ENCODE measurements around the gene B3GNT7. TPM values are rescaled to one million over a fixed set of nuclear protein-coding genes. Genes with fewer than 3 reads are reported as not detected.
A peak's percentile ranks its signal among the peaks of the same experiment; 100 is the strongest.

B3GNT7 gene
- total and polyA plus RNA-seq, 2 of the 4 experiments (the other 2 are of a cell fraction), result under 0.01 to 0.03 TPM

DNA sequence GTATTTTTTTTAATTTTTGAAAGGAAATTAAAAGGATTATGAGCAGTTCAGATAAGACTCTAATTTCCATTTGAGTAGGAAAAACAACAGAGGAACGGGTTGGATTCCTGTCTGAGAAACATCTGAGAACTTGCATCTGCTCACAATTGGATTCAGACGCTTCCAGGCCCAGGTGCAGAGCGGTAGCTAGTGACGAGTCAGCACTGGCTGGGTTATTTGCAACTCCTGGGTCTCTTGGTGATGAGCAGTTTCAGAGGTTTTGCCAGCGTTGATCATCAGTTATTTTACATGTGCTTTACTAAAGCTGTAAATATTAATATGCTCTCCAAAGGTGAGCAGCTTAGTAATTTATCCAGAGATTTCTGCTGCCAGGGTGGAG, 39.1 kb upstream of the B3GNT7 start:
- ChIA-PET POLR2A (ENCODE audit: unreplicated experiment) (no interaction called here), CTCF (interaction anchor here (1.0 kb wide), 1 partner anchor 59 kb away, joined by 3 read pairs; no protein-coding TSS in a partner anchor)
- intact Hi-C loops (cut with micrococcal nuclease), result no loop called here
- Histone ChIP-seq H2BK20ac (ENCODE audit: low read depth, low read length) (no peak overlapping the region), H2BK5ac (ENCODE audit: low read depth, low read length, poor library complexity, severe bottlenecking) (no peak overlapping the region), H3K36me3 (ENCODE audit: control insufficient read depth, insufficient read depth, low read length) (peaks cover 8% of the 10 kb centered on the region; the same call in 1 of the 2 replicates), H3K9me3 (ENCODE audit: control insufficient read depth, insufficient read depth, low read length) (no peaks in the 10 kb centered on the region), H3K56ac (ENCODE audit: extremely low read depth, insufficient read depth, low read length) (no peak overlapping the region), H3K4me2 (ENCODE audit: low read depth, low read length) (no peak overlapping the region), H3K9me1 (ENCODE audit: insufficient read depth, low read length) (peaks cover 7% of the 10 kb centered on the region; the same call in 1 of the 2 replicates), H3K4me1 (ENCODE audit: control insufficient read depth, insufficient read depth, low read length) (no peaks in the 10 kb centered on the region), H3K27me3 (ENCODE audit: control insufficient read depth, insufficient read depth, low read length) (no peaks in the 10 kb centered on the region), H2AFZ (replicated peaks; ENCODE audit: low read length, poor library complexity) (no peak overlapping the region), H3K9ac (ENCODE audit: low read depth, low read length) (no peak overlapping the region), H3K79me1 (ENCODE audit: low read depth in 1 of 2, low read length in 2 of 2) (no peaks in the 10 kb centered on the region; a peak in 1 of 4 replicates), H2AK5ac (ENCODE audit: low read depth, low read length) (no peak overlapping the region), H3K18ac (ENCODE audit: low read depth, low read length) (no peak overlapping the region), H3K4me3 (ENCODE audit: insufficient read depth, low read depth, low read length) (no peak overlapping the region), H3K27ac (ENCODE audit: insufficient read depth, low read length) (no peak overlapping the region), H4K20me1 (ENCODE audit: insufficient read depth, low read length) (no peaks in the 10 kb centered on the region), H3K23ac (ENCODE audit: low read depth, low read length) (no peak overlapping the region), H2BK120ac (ENCODE audit: low read depth, low read length) (no peak overlapping the region), H3K14ac (replicated peaks; ENCODE audit: low read depth, low read length) (no peak overlapping the region), H2BK15ac (ENCODE audit: low read depth, low read length) (no peak overlapping the region), H4K91ac (ENCODE audit: insufficient read depth, low read depth, low read length) (no peak overlapping the region), H4K8ac (ENCODE audit: low read depth in 2 of 2, low read length in 2 of 2) (no peak overlapping the region), H3K4ac (ENCODE audit: low read depth, low read length) (no peak overlapping the region), H4K5ac (ENCODE audit: low read depth, low read length) (no peak overlapping the region), H2AK9ac (replicated peaks; ENCODE audit: low read depth, low read length, poor library complexity) (no peak overlapping the region)
- TF ChIP-seq, protein P1, sequence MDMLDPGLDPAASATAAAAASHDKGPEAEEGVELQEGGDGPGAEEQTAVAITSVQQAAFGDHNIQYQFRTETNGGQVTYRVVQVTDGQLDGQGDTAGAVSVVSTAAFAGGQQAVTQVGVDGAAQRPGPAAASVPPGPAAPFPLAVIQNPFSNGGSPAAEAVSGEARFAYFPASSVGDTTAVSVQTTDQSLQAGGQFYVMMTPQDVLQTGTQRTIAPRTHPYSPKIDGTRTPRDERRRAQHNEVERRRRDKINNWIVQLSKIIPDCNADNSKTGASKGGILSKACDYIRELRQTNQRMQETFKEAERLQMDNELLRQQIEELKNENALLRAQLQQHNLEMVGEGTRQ (IDR thresholded peaks at IDR 0.05; ENCODE audit: low read depth, low read length), result no peak
- TF ChIP-seq SMC3 (IDR thresholded peaks at IDR 0.05; ENCODE audit: low read depth, low read length) (no peak), MXI1 (IDR thresholded peaks at IDR 0.05; ENCODE audit: borderline replicate concordance, low read depth, low read length) (no peak), RCOR1 (IDR thresholded peaks at IDR 0.05; ENCODE audit: insufficient replicate concordance, low read length) (no peak), RAD21 (IDR thresholded peaks at IDR 0.05; ENCODE audit: low read length) (no peak), BHLHE40 (IDR thresholded peaks at IDR 0.05; ENCODE audit: low read depth, low read length) (no peak), MAFK (IDR thresholded peaks at IDR 0.05; ENCODE audit: low read depth, low read length) (no peak), RFX5 (IDR thresholded peaks at IDR 0.05; ENCODE audit: low read depth, low read length) (no peak), FOS (IDR thresholded peaks at IDR 0.05; ENCODE audit: low read depth, low read length) (no peak), NFE2L2 (IDR thresholded peaks at IDR 0.05; ENCODE audit: low read depth, low read length) (no peak), CEBPB (IDR thresholded peaks at IDR 0.05; ENCODE audit: low read depth, low read length) (no peak), POLR2A (IDR thresholded peaks at IDR 0.05; ENCODE audit: low read depth, low read length) (no peak), CHD1 (IDR thresholded peaks at IDR 0.05; ENCODE audit: low read depth, low read length) (no peak)
- TF ChIP-seq, protein P2, sequence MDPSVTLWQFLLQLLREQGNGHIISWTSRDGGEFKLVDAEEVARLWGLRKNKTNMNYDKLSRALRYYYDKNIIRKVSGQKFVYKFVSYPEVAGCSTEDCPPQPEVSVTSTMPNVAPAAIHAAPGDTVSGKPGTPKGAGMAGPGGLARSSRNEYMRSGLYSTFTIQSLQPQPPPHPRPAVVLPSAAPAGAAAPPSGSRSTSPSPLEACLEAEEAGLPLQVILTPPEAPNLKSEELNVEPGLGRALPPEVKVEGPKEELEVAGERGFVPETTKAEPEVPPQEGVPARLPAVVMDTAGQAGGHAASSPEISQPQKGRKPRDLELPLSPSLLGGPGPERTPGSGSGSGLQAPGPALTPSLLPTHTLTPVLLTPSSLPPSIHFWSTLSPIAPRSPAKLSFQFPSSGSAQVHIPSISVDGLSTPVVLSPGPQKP (IDR thresholded peaks at IDR 0.05; ENCODE audit: borderline replicate concordance, low read depth, low read length), result no peak
- TF ChIP-seq, protein P3, sequence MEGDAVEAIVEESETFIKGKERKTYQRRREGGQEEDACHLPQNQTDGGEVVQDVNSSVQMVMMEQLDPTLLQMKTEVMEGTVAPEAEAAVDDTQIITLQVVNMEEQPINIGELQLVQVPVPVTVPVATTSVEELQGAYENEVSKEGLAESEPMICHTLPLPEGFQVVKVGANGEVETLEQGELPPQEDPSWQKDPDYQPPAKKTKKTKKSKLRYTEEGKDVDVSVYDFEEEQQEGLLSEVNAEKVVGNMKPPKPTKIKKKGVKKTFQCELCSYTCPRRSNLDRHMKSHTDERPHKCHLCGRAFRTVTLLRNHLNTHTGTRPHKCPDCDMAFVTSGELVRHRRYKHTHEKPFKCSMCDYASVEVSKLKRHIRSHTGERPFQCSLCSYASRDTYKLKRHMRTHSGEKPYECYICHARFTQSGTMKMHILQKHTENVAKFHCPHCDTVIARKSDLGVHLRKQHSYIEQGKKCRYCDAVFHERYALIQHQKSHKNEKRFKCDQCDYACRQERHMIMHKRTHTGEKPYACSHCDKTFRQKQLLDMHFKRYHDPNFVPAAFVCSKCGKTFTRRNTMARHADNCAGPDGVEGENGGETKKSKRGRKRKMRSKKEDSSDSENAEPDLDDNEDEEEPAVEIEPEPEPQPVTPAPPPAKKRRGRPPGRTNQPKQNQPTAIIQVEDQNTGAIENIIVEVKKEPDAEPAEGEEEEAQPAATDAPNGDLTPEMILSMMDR (conservative IDR thresholded peaks at IDR 0.05; ENCODE audit: low read depth, low read length), result no peak
- no CpG with 5 or more reads among the region's 5 CpGs for WGBS, 2 experiments (ENCODE audit: extremely low coverage in 2 of 2, insufficient read length in 1 of 2)
- peak; percentile 31 for DNase-seq
- dilution Hi-C loops (cut with HindIII; ENCODE audit: low sequenced_read_pairs, unreplicated experiment), result no loop called here
- in situ Hi-C loops (cut with MboI; ENCODE audit: low sequenced_read_pairs), result no loop called here
- no peak for ATAC-seq (ENCODE audit: low read depth)
- BruUV-seq (replicated peaks), result no TSS peak

All from IMR-90 (cell line).